ENCODE measurements around the gene ARMH3. TPM values are rescaled to one million over a fixed set of nuclear protein-coding genes. Genes with fewer than 3 reads are reported as not detected.

The ARMH3 gene
- total and polyA plus RNA-seq, 10 of the 15 experiments (the other 5 are each of a cell fraction or from before 2014, with no cell fraction given) = 13.0 to 33.0 (median 16.4) TPM

GRCh38 chr10:102055647-102056419 is at the start of gene ARMH3 (continued):
- TF ChIP-seq PKNOX1 (IDR thresholded peaks at IDR 0.05) (no peak), SMC3 (IDR thresholded peaks at IDR 0.05; ENCODE audit: borderline replicate concordance, low read length) (no peak), SIX5 (IDR thresholded peaks at IDR 0.05; ENCODE audit: low read depth, low read length, severe bottlenecking) (peak; percentile 92), BCL11A (IDR thresholded peaks at IDR 0.05; ENCODE audit: low read depth, low read length) (peak; percentile 36; the same call in 1 of the 2 replicates), RAD21 (IDR thresholded peaks at IDR 0.05; ENCODE audit: insufficient read depth, low read depth, low read length) (no peak), HDAC2 (IDR thresholded peaks at IDR 0.05) (no peak), REST (IDR thresholded peaks at IDR 0.05; ENCODE audit: low read depth, low read length) (0 out of 2 replicates have a peak, but pooled peaks have one; percentile 18), NFYA (IDR thresholded peaks at IDR 0.05; ENCODE audit: borderline replicate concordance, low read depth, low read length) (no peak), NR2C2 (IDR thresholded peaks at IDR 0.05; ENCODE audit: borderline replicate concordance, control insufficient read depth, insufficient read length, low read depth) (peak; percentile 91), YY1 (IDR thresholded peaks at IDR 0.05; ENCODE audit: low read depth, low read length) (peak; percentile 79), MTA2 (IDR thresholded peaks at IDR 0.05; ENCODE audit: low read depth) (peak; percentile 77), FOXM1 (IDR thresholded peaks at IDR 0.05; ENCODE audit: low read depth, low read length) (no peak), HCFC1 (IDR thresholded peaks at IDR 0.05; ENCODE audit: low read length) (peak; percentile 92), TAF1 (IDR thresholded peaks at IDR 0.05; ENCODE audit: borderline replicate concordance, low read depth, low read length) (peak; percentile 58; the same call in 1 of the 2 replicates), NR2C1 (IDR thresholded peaks at IDR 0.05) (peak; percentile 95), EED (IDR thresholded peaks at IDR 0.05; ENCODE audit: low read depth) (no peak), RBBP5 (conservative IDR thresholded peaks at IDR 0.05) (0 out of 2 replicates have a peak, but pooled peaks have one; percentile 48), GABPA (IDR thresholded peaks at IDR 0.05; ENCODE audit: low read depth) (peak; percentile 11; the same call in 1 of the 2 replicates)
- TF ChIP-seq, protein P1, sequence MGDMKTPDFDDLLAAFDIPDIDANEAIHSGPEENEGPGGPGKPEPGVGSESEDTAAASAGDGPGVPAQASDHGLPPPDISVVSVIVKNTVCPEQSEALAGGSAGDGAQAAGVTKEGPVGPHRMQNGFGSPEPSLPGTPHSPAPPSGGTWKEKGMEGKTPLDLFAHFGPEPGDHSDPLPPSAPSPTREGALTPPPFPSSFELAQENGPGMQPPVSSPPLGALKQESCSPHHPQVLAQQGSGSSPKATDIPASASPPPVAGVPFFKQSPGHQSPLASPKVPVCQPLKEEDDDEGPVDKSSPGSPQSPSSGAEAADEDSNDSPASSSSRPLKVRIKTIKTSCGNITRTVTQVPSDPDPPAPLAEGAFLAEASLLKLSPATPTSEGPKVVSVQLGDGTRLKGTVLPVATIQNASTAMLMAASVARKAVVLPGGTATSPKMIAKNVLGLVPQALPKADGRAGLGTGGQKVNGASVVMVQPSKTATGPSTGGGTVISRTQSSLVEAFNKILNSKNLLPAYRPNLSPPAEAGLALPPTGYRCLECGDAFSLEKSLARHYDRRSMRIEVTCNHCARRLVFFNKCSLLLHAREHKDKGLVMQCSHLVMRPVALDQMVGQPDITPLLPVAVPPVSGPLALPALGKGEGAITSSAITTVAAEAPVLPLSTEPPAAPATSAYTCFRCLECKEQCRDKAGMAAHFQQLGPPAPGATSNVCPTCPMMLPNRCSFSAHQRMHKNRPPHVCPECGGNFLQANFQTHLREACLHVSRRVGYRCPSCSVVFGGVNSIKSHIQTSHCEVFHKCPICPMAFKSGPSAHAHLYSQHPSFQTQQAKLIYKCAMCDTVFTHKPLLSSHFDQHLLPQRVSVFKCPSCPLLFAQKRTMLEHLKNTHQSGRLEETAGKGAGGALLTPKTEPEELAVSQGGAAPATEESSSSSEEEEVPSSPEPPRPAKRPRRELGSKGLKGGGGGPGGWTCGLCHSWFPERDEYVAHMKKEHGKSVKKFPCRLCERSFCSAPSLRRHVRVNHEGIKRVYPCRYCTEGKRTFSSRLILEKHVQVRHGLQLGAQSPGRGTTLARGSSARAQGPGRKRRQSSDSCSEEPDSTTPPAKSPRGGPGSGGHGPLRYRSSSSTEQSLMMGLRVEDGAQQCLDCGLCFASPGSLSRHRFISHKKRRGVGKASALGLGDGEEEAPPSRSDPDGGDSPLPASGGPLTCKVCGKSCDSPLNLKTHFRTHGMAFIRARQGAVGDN (IDR thresholded peaks at IDR 0.05) = peak; percentile 55; the same call in 1 of the 2 replicates
- TF ChIP-seq, protein P2, sequence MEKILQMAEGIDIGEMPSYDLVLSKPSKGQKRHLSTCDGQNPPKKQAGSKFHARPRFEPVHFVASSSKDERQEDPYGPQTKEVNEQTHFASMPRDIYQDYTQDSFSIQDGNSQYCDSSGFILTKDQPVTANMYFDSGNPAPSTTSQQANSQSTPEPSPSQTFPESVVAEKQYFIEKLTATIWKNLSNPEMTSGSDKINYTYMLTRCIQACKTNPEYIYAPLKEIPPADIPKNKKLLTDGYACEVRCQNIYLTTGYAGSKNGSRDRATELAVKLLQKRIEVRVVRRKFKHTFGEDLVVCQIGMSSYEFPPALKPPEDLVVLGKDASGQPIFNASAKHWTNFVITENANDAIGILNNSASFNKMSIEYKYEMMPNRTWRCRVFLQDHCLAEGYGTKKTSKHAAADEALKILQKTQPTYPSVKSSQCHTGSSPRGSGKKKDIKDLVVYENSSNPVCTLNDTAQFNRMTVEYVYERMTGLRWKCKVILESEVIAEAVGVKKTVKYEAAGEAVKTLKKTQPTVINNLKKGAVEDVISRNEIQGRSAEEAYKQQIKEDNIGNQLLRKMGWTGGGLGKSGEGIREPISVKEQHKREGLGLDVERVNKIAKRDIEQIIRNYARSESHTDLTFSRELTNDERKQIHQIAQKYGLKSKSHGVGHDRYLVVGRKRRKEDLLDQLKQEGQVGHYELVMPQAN (conservative IDR thresholded peaks at IDR 0.05) = peak; percentile 79; the same call in 1 of the 2 replicates
